Coronary artery (tissue), 2 donors: ENCODE measurements around the gene GLA.

Experiments
- DNase-seq: peaks from one replicate; pipeline ENCODE4 v3.0.0-alpha.2; 2017; ENCODE audit warnings: low spot score
- H3K27ac ChIP-seq, 2 donors: fragments of 200-600 bp; sonication (generic); one replicate each; pipeline ENCODE4 v1.5.1; 2016 to 2019
- H3K4me3 ChIP-seq: fragments of 200-600 bp; sonication (generic); 2 replicates; pipeline ENCODE4 v1.5.1; 2016; ENCODE audit warnings: mild to moderate bottlenecking, moderate library complexity
- CTCF ChIP-seq: fragments of 200-600 bp; sonication (generic); IDR thresholded peaks from one replicate; pipeline ENCODE4 v1.5.1; 2019; ENCODE audit warnings: antibody characterized with exemption

GLA gene

DNA sequence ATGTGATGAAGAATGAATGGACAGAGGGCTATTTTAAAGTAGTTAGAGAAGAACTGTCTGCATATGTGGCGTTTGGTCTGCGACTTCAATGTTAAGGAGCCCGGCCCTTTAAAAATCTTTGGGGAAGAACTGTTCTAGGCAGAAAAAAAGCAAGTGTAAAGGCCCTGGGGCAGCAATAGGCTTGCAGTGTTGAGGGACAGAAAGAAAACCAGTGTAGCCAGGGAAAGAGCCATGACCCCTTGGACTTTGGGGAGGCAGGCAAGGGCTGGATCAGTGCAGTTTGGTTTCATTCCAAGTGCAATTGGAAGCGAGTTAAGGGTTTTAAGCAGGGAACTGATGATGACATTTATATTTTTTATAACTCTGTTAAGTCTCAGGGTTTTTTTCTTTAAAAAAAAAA lies 7.9 kb downstream of the GLA start:
- Histone ChIP-seq H3K4me3 (no peak overlapping the region), H3K27ac (no peak overlapping the region)
- DNase-seq: no peak
- no peak for TF ChIP-seq CTCF

GRCh38 chrX:101398694-101399093 lies 9.0 kb downstream of the GLA start:
- DNase-seq: no peak
- TF ChIP-seq CTCF: no peak
- Histone ChIP-seq H3K4me3 (no peak overlapping the region), H3K27ac (no peak overlapping the region)

GRCh38 chrX:101397779-101398178 lies 9.9 kb downstream of the GLA start:
- Histone ChIP-seq H3K4me3 (no peak overlapping the region), H3K27ac (no peak overlapping the region)
- DNase-seq: no peak
- no peak for TF ChIP-seq CTCF

- no peak for TF ChIP-seq CTCF
- Histone ChIP-seq H3K4me3 (no peak overlapping the region), H3K27ac (no peak overlapping the region)
- DNase-seq: no peak
Observed at GRCh38 chrX:101395789-101396188, 11.9 kb downstream of the GLA start.

DNA sequence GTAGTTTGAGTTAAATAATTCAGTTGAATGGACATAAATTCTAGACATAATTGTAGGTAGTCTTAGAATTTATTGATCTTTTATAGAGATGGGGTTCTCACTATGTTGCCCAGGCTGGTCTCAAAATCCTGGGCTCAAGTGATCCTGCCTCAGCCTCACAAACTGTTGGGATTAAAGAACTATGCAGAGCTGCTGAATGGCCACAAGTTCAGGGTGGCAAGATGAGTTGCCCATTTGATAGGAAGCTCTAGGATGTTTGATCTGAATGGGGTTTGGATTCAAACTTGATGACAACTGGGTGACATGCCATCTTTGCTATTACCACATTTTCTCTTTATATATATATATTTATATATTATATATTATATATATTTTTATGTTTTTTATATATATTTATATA lies 13.4 kb downstream of the GLA start:
- Histone ChIP-seq H3K4me3 (no peak overlapping the region), H3K27ac (no peak overlapping the region)
- DNase-seq: no peak
- no peak for TF ChIP-seq CTCF

DNA sequence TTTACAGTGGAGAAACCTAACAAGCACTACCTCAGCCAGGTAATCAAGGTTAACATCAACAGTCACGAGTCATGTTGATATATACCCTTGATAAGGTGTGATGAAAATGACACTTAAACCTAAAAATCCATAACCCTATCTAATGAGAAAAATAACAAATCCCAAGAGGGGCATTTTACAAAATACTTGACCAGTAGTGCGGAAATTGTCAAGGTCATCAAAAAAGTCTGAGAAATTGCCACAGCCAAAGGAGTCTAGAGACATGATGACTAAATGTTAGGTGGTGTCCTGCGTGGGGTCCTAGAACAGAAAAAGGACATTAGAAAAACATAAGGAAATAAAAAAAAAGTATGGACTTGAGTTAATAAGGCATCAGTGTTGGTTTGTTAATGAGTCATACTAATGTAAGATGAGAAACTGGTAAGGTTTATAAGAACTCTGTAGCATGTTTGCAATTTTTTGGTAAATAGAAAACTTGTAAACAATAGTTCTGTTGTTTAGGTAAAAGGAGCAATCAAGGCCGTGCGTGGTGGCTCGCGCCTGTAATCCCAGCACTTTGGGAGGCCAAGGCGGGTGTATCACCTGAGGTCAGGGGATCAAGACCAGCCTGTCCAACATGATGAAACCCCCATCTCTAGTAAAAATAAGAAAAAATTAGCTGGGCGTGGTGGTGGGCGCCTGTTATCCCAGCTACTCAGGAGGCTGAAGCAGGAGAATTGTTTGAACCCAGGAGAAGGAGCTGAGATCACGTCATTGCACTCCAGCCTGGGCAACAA lies 14.0 kb downstream of the GLA start:
- TF ChIP-seq CTCF: no peak
- no peak overlapping the region for H3K4me3 ChIP-seq
- no peak for DNase-seq
- no peak overlapping the region for H3K27ac ChIP-seq

DNA sequence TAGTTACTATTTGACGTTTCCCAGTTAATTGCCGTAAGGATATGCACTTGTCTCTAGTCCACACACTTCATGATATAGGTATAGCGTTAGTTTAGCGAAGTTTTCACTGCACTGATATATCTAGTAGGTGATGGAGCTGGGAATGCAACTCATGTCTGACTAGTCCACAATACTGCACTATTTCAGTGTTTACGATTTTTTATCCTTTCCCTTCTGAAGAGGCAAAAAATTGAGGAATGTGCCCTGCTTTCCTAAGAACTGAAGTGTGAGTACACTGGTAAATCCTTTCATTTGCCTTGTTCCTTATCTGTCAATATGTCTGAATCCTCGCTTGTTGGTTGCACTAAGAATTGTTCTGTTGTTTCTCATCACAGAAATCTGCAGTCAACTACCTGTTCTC lies 15.9 kb downstream of the GLA start:
- Histone ChIP-seq H3K27ac (peak overlapping the region; percentile 57 to 81), H3K4me3 (peak overlapping the region; percentile 71)
- DNase-seq: no peak
- TF ChIP-seq CTCF: no peak
